Measurements from ENCODE around the gene PABPN1.

GRCh38 chr14:23302290-23303225 lies 18.7 kb upstream of the PABPN1 start, which contains the start of gene PPP1R3E:
- TF ChIP-seq YY1 (IDR thresholded peaks at IDR 0.05) = no peak
- TF ChIP-seq, protein P1, sequence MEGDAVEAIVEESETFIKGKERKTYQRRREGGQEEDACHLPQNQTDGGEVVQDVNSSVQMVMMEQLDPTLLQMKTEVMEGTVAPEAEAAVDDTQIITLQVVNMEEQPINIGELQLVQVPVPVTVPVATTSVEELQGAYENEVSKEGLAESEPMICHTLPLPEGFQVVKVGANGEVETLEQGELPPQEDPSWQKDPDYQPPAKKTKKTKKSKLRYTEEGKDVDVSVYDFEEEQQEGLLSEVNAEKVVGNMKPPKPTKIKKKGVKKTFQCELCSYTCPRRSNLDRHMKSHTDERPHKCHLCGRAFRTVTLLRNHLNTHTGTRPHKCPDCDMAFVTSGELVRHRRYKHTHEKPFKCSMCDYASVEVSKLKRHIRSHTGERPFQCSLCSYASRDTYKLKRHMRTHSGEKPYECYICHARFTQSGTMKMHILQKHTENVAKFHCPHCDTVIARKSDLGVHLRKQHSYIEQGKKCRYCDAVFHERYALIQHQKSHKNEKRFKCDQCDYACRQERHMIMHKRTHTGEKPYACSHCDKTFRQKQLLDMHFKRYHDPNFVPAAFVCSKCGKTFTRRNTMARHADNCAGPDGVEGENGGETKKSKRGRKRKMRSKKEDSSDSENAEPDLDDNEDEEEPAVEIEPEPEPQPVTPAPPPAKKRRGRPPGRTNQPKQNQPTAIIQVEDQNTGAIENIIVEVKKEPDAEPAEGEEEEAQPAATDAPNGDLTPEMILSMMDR (IDR thresholded peaks at IDR 0.05; ENCODE audit: low read depth, low read length, missing input control) = no peak
- TF ChIP-seq ATF3 (IDR thresholded peaks at IDR 0.05) = no peak
